ENCODE results near the gene SH3GLB2.

- TF ChIP-seq POLR2A (IDR thresholded peaks at IDR 0.05) (no peak), CTCF (IDR thresholded peaks at IDR 0.05) (no peak)
These were observed 22.7 kb downstream of the SH3GLB2 start for GRCh38 chr9:129005336-129005997.

Measured in testis (tissue), 2 donors.